Muscle layer of duodenum (tissue), 2 donors: ENCODE data around the gene AOAH.
"Not testable (repeated sequence)": the region's sequence is repeated elsewhere in the genome, so short reads cannot be mapped to it uniquely, and the experiment has no call there.

Experiments used
- H3K27ac ChIP-seq: one replicate; pipeline ENCODE4 v1.7.0; 2013; ENCODE audit warnings: mild to moderate bottlenecking, low read length
- H3K27me3 ChIP-seq: one replicate; pipeline ENCODE4 v1.7.0; 2013; ENCODE audit warnings: low read depth, mild to moderate bottlenecking, control low read depth, low read length
- H3K36me3 ChIP-seq, 2 donors: one replicate each; pipeline ENCODE4 v1.7.0; 2013; ENCODE audit warnings: low read length in 2 of 2, control low read depth in 1 of 2, mild to moderate bottlenecking in 1 of 2; ENCODE audit not compliant: insufficient read depth in 2 of 2, control insufficient read depth in 1 of 2
- H3K4me1 ChIP-seq, 2 donors: one replicate each; pipeline ENCODE4 v1.7.0; 2013; ENCODE audit warnings: low read length in 2 of 2, mild to moderate bottlenecking in 2 of 2, control low read depth in 1 of 2, moderate library complexity in 1 of 2; ENCODE audit not compliant: insufficient read depth in 2 of 2, control insufficient read depth in 1 of 2
- H3K4me3 ChIP-seq, 2 donors: one replicate each; pipeline ENCODE4 v1.7.0; 2013; ENCODE audit warnings: low read length in 2 of 2, low read depth in 1 of 2, mild to moderate bottlenecking in 1 of 2
- H3K9me3 ChIP-seq, 2 donors: one replicate each; pipeline ENCODE4 v1.7.0; 2013; ENCODE audit warnings: low read length in 2 of 2, control low read depth in 1 of 2, mild to moderate bottlenecking in 1 of 2; ENCODE audit not compliant: control insufficient read depth in 1 of 2
- donor health status: healthy.

AOAH gene

GRCh38 chr7:36473454-36474282 is 250.6 kb downstream of the AOAH start:
- no peaks in the 10 kb centered on the region for H3K27me3 ChIP-seq

DNA sequence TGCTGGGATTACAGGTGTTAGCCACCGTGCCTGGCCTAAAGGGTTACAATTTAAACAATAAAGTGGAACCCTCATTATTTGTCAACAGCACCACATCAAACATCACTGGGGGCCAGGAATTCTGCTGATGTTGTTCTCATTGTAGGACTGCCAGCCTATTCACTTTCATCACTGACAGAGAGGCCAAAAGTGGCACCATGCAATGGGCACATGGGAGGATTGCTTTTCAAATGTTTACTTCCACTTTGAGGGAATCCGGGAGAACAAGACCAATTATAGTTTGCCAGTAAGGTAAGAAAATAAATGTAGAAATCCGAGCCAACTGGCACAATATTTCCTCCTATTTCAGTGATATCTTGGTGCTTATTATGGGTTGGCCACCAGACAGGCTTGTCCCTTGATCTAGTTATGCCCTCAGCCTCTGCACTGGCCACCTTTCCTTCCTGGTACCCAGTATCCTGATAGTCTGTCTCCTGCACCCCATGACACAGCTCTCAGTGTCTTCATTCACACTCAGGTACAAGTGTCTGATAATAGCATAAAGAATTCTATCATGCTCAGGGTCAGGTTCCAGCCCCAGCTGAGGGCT is 252.1 kb downstream of the AOAH start:
- Histone ChIP-seq H3K27ac (no peak overlapping the region), H3K4me1 (no peaks in the 10 kb centered on the region), H3K36me3 (no peaks in the 10 kb centered on the region), H3K9me3 (no peaks in the 10 kb centered on the region), H3K27me3 (no peaks in the 10 kb centered on the region), H3K4me3 (no peak overlapping the region)

More at GRCh38 chr7:36473454-36474282, 250.6 kb downstream of the AOAH start:
- Histone ChIP-seq H3K4me1 (no peaks in the 10 kb centered on the region), H3K4me3 (no peak overlapping the region), H3K9me3 (no peaks in the 10 kb centered on the region), H3K27ac (no peak overlapping the region), H3K36me3 (no peaks in the 10 kb centered on the region)

DNA sequence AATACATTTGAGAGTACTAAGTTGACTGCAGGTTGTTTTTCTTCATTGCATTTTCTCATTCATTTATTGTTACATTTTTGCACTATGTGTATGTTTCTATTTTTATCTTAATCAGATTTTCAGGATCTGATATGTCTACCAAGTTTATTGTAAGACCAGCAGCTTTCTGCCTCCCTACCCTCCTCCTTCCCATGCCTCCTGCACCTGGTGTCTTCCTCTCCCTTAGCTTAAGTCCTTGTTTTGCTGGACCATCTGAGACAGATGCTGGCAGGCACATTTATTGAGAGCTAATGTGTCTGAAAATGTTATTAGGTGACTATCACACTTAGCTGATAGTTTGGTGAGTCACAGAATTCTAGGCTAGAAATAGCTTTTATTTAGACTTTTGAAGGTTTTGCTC is 255.1 kb downstream of the AOAH start:
- Histone ChIP-seq H3K4me1 (no peaks in the 10 kb centered on the region), H3K9me3 (no peaks in the 10 kb centered on the region), H3K27ac (no peak overlapping the region), H3K4me3 (no peak overlapping the region), H3K27me3 (no peaks in the 10 kb centered on the region), H3K36me3 (no peaks in the 10 kb centered on the region)

GRCh38 chr7:36468370-36469101 is 255.8 kb downstream of the AOAH start:
- Histone ChIP-seq H3K36me3 (no peaks in the 10 kb centered on the region), H3K4me1 (no peaks in the 10 kb centered on the region), H3K27me3 (no peaks in the 10 kb centered on the region), H3K27ac (no peak overlapping the region), H3K9me3 (no peaks in the 10 kb centered on the region), H3K4me3 (no peak overlapping the region)

- not testable (repeated sequence) for H3K9me3 ChIP-seq, H3K27ac ChIP-seq, H3K4me1 ChIP-seq, H3K27me3 ChIP-seq, H3K4me3 ChIP-seq, H3K36me3 ChIP-seq
Measured at GRCh38 chr7:36466001-36466400, 258.3 kb downstream of the AOAH start.

- no peak overlapping the region for H3K27ac ChIP-seq
- H3K36me3 ChIP-seq = no peaks in the 10 kb centered on the region
- H3K4me1 ChIP-seq = no peaks in the 10 kb centered on the region
- no peaks in the 10 kb centered on the region for H3K9me3 ChIP-seq
- H3K27me3 ChIP-seq = no peaks in the 10 kb centered on the region
- H3K4me3 ChIP-seq = no peak overlapping the region
Measured at GRCh38 chr7:36464271-36464670, 260.0 kb downstream of the AOAH start.
